ENCODE measurements around the gene EAPP.

DNA sequence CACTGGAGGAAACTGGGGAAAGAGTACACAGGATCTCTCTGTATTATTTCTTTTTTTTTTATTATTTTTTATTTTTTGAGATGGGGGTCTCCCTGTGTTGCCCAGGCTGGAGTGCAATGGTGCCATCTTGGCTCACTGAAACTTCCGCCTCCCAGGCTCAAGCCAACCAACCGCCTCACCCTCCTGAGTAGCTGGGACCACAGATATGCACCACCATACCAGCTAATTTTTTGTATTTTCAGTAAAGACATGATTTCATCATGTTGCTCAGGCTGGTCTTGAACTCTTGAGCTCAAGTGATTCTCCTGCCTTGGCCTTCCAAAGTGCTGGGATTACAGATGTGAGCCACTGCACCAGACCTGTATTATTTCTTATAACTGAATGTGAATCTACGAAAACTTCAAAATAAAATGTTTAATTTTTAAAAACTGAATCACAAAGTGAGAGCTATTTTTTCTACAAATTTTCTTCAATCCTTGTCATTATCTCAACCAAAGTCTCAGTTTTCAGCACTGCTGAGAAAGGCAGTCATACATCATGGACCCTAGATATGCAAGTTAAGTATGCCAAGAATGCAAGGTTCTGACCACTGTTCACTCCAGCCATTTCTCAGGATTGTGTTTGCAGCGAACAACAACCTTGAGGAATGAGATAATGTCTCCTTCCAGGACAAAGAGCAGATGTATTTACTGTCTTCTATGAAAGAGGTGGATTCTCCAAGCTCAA, 2.4 kb downstream of the EAPP start:
- no peak for TF ChIP-seq EZH2 (IDR thresholded peaks at IDR 0.05; ENCODE audit: borderline replicate concordance, low read length)
- TF ChIP-seq, protein P1, sequence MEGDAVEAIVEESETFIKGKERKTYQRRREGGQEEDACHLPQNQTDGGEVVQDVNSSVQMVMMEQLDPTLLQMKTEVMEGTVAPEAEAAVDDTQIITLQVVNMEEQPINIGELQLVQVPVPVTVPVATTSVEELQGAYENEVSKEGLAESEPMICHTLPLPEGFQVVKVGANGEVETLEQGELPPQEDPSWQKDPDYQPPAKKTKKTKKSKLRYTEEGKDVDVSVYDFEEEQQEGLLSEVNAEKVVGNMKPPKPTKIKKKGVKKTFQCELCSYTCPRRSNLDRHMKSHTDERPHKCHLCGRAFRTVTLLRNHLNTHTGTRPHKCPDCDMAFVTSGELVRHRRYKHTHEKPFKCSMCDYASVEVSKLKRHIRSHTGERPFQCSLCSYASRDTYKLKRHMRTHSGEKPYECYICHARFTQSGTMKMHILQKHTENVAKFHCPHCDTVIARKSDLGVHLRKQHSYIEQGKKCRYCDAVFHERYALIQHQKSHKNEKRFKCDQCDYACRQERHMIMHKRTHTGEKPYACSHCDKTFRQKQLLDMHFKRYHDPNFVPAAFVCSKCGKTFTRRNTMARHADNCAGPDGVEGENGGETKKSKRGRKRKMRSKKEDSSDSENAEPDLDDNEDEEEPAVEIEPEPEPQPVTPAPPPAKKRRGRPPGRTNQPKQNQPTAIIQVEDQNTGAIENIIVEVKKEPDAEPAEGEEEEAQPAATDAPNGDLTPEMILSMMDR (conservative IDR thresholded peaks at IDR 0.05 in 1 of 2, IDR thresholded peaks at IDR 0.05 in 1 of 2; ENCODE audit: extremely low read depth in 1 of 2, insufficient read depth in 1 of 2, low read depth in 1 of 2, low read length in 2 of 2): no peak

Measured in mammary epithelial cell (primary cell).